ENCODE data around the gene GID8. TPM values are rescaled to one million over a fixed set of nuclear protein-coding genes. Genes with fewer than 3 reads are reported as not detected.

The GID8 gene
- total RNA-seq, 1 experiment from 2014 or later, result 35.6 TPM

DNA sequence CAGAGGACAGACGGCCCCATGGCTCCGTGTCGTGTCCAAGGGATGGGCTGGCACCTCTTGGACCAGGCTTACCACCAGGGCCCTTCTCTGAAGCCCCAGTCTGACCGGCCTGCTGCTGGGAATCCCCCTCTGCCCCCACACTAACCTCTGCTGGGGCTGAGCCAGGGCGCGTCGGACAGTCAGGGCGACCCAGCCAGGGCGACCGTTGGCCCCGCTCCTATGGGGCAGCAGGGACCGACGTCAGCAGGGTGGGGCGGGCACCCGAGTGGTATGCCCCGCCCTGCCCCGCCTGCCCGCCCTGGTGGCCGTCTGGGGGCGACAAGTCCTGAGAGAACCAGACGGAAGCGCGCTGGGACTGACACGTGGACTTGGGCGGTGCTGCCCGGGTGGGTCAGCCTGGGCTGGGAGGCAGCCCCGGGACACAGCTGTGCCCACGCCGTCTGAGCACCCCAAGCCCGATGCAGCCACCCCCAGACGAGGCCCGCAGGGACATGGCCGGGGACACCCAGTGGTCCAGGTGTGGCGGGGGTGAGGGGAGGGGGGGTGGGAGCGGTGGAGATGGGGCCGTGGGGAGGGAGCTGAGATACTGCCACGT, 14.5 kb downstream of the GID8 start, which contains the start of gene SLC17A9:
Gene SLC17A9 (plus strand): TSS at position 337 of the 595 bp plus-strand sequence. CDS start 122 bp downstream, at position 459.
- Histone ChIP-seq H3K4me3 (replicated peaks in 1 of 2; ENCODE audit: low read depth in 1 of 2, low read length in 2 of 2) (peak within 1 kb of the TSS; percentile 62 to 77), H3K36me3 (ENCODE audit: control insufficient read depth in 1 of 2, insufficient read depth in 2 of 2, low read length in 2 of 2) (peaks cover 4 to 30% of the 10 kb centered on the region in 2 experiments; a peak in 2 of 4 replicates), H3K9me3 (ENCODE audit: control insufficient read depth in 1 of 2, insufficient read depth in 1 of 2, low read depth in 1 of 2, low read length in 2 of 2) (peaks cover 0 to 6% of the 10 kb centered on the region in 2 experiments; a peak in 1 of 4 replicates), H3K27me3 (ENCODE audit: insufficient read depth, low read length) (no peaks in the 10 kb centered on the region), H3K79me2 (ENCODE audit: insufficient read depth, low read length) (peaks cover 37% of the 10 kb centered on the region), H3K27ac (ENCODE audit: low read depth, low read length) (peak within 1 kb of the TSS; percentile 54), H4K20me1 (ENCODE audit: insufficient read depth) (no peaks in the 10 kb centered on the region), H3K9me2 (ENCODE audit: insufficient read depth) (no peaks in the 10 kb centered on the region), H2AFZ (ENCODE audit: low read depth, low read length, poor library complexity, severe bottlenecking) (no peak within 1 kb of the TSS), H3K4me2 (ENCODE audit: low read length) (peak within 1 kb of the TSS; percentile 99), H3K9ac (ENCODE audit: low read length) (peak within 1 kb of the TSS; percentile 81), H3K4me1 (ENCODE audit: control insufficient read depth in 1 of 2, insufficient read depth in 2 of 2, low read length in 2 of 2) (peaks cover 9 to 24% of the 10 kb centered on the region in 2 experiments)
- ATAC-seq (peak; percentile 97), DNase-seq (ENCODE audit: low read depth, low spot score) (peak; percentile 48)
- POLR2A ChIA-PET, result interaction anchor here (0.7 kb wide), 1 partner anchor 14 kb away, joined by 3 read pairs; the partner anchor contains the start of gene GID8
- no TSS peak for BruUV-seq (replicated peaks)
- intact Hi-C loops (cut with micrococcal nuclease), result no loop called here
- peak; percentile 78 for TF ChIP-seq POLR2AphosphoS5 (IDR thresholded peaks at IDR 0.05; ENCODE audit: low read depth, low read length)
- TF ChIP-seq SIN3A (IDR thresholded peaks at IDR 0.05; ENCODE audit: low read depth), result no peak
- peak; percentile 52 for TF ChIP-seq POLR2A (IDR thresholded peaks at IDR 0.05; ENCODE audit: borderline replicate concordance, extremely low read depth, insufficient read depth, insufficient read length)
- TF ChIP-seq, protein P1, sequence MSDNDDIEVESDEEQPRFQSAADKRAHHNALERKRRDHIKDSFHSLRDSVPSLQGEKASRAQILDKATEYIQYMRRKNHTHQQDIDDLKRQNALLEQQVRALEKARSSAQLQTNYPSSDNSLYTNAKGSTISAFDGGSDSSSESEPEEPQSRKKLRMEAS (IDR thresholded peaks at IDR 0.05), result peak; percentile 91
- CTCF ChIA-PET, result interaction anchor here (0.9 kb wide), 1 partner anchor 20 kb away, joined by 3 read pairs; no protein-coding TSS in a partner anchor
- RAD21 ChIA-PET (ENCODE audit: low non-redundant PET in 1 of 2, low total read pairs in 2 of 2, uncharacterized antibody in 2 of 2, unreplicated experiment in 2 of 2), result interaction anchor here in 1 of 2 experiments (0.6 kb wide), 1 partner anchor 59 kb away, joined by 3 read pairs; no protein-coding TSS in a partner anchor

DNA sequence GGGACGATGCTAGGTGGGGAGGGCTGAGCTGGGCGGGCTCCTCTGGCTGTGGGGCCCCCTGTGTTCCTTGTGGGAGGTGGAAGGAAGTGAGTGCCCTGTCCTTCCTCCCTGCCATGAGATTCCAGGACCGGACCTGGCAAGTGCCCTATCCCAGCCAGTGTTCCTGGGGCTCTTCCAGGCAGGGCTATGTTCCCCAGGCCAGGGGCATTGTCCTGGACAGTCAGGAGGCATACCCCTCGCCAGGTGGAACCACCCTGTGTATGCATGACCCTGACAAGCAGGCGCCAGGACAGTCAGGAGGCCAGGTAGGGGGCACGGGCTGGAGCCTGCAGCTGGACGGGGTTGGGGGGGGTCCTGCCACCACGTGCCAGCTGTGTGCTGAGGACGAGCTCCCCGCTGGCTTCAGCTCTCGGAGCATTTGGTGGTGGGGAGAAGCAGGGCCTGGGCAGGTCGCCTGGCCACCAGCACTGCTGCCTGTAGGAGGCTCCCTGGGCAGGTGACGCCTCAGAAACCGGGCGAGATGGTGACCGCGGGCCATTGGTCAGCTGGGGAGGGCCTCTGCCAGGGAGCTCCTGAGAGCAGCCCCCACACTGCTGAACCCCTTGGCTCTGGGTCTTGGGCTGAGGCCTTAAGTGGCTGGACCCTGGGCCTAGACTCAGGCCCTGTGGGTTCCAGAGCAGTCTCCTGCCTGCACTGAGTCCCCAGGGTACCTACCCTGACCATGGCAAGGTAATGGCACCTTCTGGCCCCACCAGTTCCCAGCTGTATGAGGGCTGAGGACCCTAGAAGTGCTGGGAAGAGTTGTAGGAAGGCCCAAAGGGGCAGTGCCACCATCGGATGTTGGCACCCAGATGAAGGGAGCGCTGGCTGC, 15.3 kb downstream of the GID8 start:
- CTCF ChIA-PET, result interaction anchor here (0.9 kb wide), 1 partner anchor 19 kb away, joined by 3 read pairs; no protein-coding TSS in a partner anchor
- peak overlapping the region; percentile 62 to 77 for H3K4me3 ChIP-seq (replicated peaks in 1 of 2; ENCODE audit: low read depth in 1 of 2, low read length in 2 of 2)
- RAD21 ChIA-PET (ENCODE audit: low non-redundant PET in 1 of 2, low total read pairs in 2 of 2, uncharacterized antibody in 2 of 2, unreplicated experiment in 2 of 2), result interaction anchor here in 1 of 2 experiments (0.6 kb wide), 1 partner anchor 60 kb away, joined by 3 read pairs; no protein-coding TSS in a partner anchor
- BruUV-seq (replicated peaks), result TSS peak; percentile 39
- H3K27ac ChIP-seq (ENCODE audit: low read depth, low read length), result peak overlapping the region; percentile 53; the same call in 1 of the 2 replicates
- H3K9ac ChIP-seq (ENCODE audit: low read length), result peak overlapping the region; percentile 81
- peaks cover 0 to 6% of the 10 kb centered on the region in 2 experiments; a peak in 1 of 4 replicates for H3K9me3 ChIP-seq (ENCODE audit: control insufficient read depth in 1 of 2, insufficient read depth in 1 of 2, low read depth in 1 of 2, low read length in 2 of 2)
- peak; percentile 33 for ATAC-seq
- peaks cover 0 to 23% of the 10 kb centered on the region in 2 experiments; a peak in 2 of 4 replicates for H3K36me3 ChIP-seq (ENCODE audit: control insufficient read depth in 1 of 2, insufficient read depth in 2 of 2, low read length in 2 of 2)
- no peaks in the 10 kb centered on the region for H3K9me2 ChIP-seq (ENCODE audit: insufficient read depth)
- H4K20me1 ChIP-seq (ENCODE audit: insufficient read depth), result no peaks in the 10 kb centered on the region
- POLR2A ChIA-PET, result interaction anchor here (0.7 kb wide), 1 partner anchor 15 kb away, joined by 3 read pairs; the partner anchor contains the start of gene GID8
- H3K27me3 ChIP-seq (ENCODE audit: insufficient read depth, low read length), result no peaks in the 10 kb centered on the region
- H3K4me2 ChIP-seq (ENCODE audit: low read length), result peak overlapping the region; percentile 99
- no peak overlapping the region for H2AFZ ChIP-seq (ENCODE audit: low read depth, low read length, poor library complexity, severe bottlenecking)
- TF ChIP-seq YY1 (IDR thresholded peaks at IDR 0.05; ENCODE audit: extremely low read depth, insufficient replicate concordance, low read depth, low read length) (no peak), POLR2AphosphoS5 (IDR thresholded peaks at IDR 0.05; ENCODE audit: low read depth, low read length) (no peak), EGR1 (IDR thresholded peaks at IDR 0.05; ENCODE audit: low read depth) (no peak)
- TF ChIP-seq, protein P2, sequence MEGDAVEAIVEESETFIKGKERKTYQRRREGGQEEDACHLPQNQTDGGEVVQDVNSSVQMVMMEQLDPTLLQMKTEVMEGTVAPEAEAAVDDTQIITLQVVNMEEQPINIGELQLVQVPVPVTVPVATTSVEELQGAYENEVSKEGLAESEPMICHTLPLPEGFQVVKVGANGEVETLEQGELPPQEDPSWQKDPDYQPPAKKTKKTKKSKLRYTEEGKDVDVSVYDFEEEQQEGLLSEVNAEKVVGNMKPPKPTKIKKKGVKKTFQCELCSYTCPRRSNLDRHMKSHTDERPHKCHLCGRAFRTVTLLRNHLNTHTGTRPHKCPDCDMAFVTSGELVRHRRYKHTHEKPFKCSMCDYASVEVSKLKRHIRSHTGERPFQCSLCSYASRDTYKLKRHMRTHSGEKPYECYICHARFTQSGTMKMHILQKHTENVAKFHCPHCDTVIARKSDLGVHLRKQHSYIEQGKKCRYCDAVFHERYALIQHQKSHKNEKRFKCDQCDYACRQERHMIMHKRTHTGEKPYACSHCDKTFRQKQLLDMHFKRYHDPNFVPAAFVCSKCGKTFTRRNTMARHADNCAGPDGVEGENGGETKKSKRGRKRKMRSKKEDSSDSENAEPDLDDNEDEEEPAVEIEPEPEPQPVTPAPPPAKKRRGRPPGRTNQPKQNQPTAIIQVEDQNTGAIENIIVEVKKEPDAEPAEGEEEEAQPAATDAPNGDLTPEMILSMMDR (IDR thresholded peaks at IDR 0.05 in 2 of 3, conservative IDR thresholded peaks at IDR 0.05 in 1 of 3; ENCODE audit: borderline replicate concordance in 1 of 3, insufficient read depth in 1 of 3, low read depth in 2 of 3, low read length in 2 of 3), result peak in 1 of 3 experiments; percentile 10; a peak in 1 of 6 replicates
- TF ChIP-seq, protein P3, sequence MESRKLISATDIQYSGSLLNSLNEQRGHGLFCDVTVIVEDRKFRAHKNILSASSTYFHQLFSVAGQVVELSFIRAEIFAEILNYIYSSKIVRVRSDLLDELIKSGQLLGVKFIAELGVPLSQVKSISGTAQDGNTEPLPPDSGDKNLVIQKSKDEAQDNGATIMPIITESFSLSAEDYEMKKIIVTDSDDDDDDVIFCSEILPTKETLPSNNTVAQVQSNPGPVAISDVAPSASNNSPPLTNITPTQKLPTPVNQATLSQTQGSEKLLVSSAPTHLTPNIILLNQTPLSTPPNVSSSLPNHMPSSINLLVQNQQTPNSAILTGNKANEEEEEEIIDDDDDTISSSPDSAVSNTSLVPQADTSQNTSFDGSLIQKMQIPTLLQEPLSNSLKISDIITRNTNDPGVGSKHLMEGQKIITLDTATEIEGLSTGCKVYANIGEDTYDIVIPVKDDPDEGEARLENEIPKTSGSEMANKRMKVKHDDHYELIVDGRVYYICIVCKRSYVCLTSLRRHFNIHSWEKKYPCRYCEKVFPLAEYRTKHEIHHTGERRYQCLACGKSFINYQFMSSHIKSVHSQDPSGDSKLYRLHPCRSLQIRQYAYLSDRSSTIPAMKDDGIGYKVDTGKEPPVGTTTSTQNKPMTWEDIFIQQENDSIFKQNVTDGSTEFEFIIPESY (IDR thresholded peaks at IDR 0.05; ENCODE audit: extremely low read depth, insufficient replicate concordance, low read length), result no peak
- H3K79me2 ChIP-seq (ENCODE audit: insufficient read depth, low read length), result peaks cover 37% of the 10 kb centered on the region
- peaks cover 9 to 24% of the 10 kb centered on the region in 2 experiments for H3K4me1 ChIP-seq (ENCODE audit: control insufficient read depth in 1 of 2, insufficient read depth in 2 of 2, low read length in 2 of 2)
- intact Hi-C loops (cut with micrococcal nuclease), result no loop called here
- DNase-seq (ENCODE audit: low read depth, low spot score), result no peak
